GM20000 (cell line): ENCODE data around the gene MTOR.

Experiments used
- DNase-seq: peaks from one replicate; pipeline ENCODE4 v3.0.0; 2012; ENCODE audit warnings: low spot score
- TF ChIP-seq, protein P1 (sequence below): IDR thresholded peaks from 2 replicates; pipeline ENCODE4 v1.5.1; 2012; ENCODE audit warnings: mild to moderate bottlenecking, control low read depth; ENCODE audit errors: extremely low read depth, missing control alignments

The MTOR gene

GRCh38 chr1:11072216-11072917, 190.0 kb downstream of the MTOR start:
- DNase-seq, result peak; percentile 59
- TF ChIP-seq, protein P1, sequence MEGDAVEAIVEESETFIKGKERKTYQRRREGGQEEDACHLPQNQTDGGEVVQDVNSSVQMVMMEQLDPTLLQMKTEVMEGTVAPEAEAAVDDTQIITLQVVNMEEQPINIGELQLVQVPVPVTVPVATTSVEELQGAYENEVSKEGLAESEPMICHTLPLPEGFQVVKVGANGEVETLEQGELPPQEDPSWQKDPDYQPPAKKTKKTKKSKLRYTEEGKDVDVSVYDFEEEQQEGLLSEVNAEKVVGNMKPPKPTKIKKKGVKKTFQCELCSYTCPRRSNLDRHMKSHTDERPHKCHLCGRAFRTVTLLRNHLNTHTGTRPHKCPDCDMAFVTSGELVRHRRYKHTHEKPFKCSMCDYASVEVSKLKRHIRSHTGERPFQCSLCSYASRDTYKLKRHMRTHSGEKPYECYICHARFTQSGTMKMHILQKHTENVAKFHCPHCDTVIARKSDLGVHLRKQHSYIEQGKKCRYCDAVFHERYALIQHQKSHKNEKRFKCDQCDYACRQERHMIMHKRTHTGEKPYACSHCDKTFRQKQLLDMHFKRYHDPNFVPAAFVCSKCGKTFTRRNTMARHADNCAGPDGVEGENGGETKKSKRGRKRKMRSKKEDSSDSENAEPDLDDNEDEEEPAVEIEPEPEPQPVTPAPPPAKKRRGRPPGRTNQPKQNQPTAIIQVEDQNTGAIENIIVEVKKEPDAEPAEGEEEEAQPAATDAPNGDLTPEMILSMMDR, result peak; percentile 10

DNA sequence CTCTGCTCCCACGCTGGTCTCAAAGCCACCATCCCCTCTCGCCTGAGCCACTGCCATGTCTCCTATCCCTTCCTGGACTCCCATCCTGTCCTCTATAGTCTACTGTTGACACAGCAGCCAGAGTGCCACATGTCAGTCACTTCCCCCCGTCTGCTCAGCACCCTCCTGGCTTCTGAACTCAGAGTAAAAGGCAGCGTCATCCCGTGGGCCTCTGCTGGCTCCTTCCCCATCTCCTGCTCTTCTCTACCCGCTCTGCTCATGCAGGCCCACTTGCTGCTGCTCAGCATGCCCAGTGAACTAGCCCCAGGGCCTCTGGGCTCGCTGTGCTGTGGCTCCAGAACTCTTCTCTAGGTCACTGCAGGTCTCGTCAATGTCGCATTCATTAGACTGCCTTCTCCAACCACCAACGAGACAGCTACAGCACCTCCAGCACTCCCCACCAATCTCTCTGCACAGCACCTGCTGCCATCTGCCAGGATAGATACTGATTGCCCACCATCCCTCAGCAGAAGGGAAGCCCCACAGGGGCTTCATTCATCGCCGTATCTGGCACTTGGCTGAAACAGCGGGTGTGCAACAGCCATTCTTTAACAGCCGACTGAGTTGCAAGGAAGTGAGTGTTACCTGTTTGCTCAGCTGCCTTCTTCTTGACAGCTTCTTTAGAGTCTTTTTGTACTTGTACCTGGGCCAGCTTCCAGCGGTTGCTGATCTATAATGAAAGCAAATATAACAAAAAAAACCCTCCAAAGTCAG, 190.7 kb downstream of the MTOR start:
- TF ChIP-seq, protein P1, result no peak
- no peak for DNase-seq

GRCh38 chr1:11070876-11071275, 191.5 kb downstream of the MTOR start:
- TF ChIP-seq, protein P1, result no peak

GRCh38 chr1:11068600-11069473, 193.5 kb downstream of the MTOR start:
- no peak for DNase-seq
- TF ChIP-seq, protein P1, result no peak

More at GRCh38 chr1:11070876-11071275, 191.5 kb downstream of the MTOR start:
- DNase-seq, result no peak

GRCh38 chr1:11067716-11068599, 194.4 kb downstream of the MTOR start:
- TF ChIP-seq, protein P1, result no peak
- DNase-seq, result no peak

- DNase-seq, result no peak
- TF ChIP-seq, protein P1, result no peak
Observed at GRCh38 chr1:11065796-11066195, 196.6 kb downstream of the MTOR start.
